Hepatic stellate cell (primary cell): ENCODE measurements around the gene IL6R.
"Not testable (repeated sequence)": the region's sequence is repeated elsewhere in the genome, so short reads cannot be mapped to it uniquely, and the experiment has no call there.

Experiments used
- DNase-seq: peaks from one replicate; pipeline ENCODE4 v3.0.0; 2011; ENCODE audit warnings: low spot score

Gene IL6R

GRCh38 chr1:154404984-154405746, at the start of gene IL6R:
TSS of gene IL6R (plus strand) at chr1:154405343. CDS start at chr1:154405630, 287 bp downstream.
- peak; percentile 91 for DNase-seq

GRCh38 chr1:154358519-154358918, 46.6 kb upstream of the IL6R start:
- no peak for DNase-seq

GRCh38 chr1:154360288-154360687, 44.9 kb upstream of the IL6R start:
- DNase-seq, result no peak

GRCh38 chr1:154360881-154361280, 44.3 kb upstream of the IL6R start:
- DNase-seq, result not testable (repeated sequence)

DNA sequence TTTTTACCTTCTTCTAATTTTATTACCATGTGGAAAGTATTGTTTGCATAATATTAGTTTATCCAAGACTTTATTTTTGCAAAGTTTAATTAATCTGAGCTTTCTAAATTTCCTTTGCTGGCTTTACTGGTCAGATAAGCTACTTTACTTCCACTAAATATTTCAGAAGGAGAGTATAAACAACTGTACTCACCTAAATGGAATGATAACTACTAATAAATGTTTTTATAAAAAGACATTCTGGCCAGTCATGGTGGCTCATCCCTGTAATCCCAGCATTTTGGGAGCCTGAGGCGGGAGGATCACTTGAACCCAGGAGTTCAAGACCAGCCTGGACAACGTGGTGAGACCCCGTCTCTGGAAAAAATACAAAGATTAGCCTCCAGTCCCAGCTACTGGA, 43.8 kb upstream of the IL6R start:
- no peak for DNase-seq

- DNase-seq, result no peak
Measured at GRCh38 chr1:154371436-154371835, 33.7 kb upstream of the IL6R start.

GRCh38 chr1:154373777-154374357, 31.3 kb upstream of the IL6R start:
- not testable (repeated sequence) for DNase-seq

DNA sequence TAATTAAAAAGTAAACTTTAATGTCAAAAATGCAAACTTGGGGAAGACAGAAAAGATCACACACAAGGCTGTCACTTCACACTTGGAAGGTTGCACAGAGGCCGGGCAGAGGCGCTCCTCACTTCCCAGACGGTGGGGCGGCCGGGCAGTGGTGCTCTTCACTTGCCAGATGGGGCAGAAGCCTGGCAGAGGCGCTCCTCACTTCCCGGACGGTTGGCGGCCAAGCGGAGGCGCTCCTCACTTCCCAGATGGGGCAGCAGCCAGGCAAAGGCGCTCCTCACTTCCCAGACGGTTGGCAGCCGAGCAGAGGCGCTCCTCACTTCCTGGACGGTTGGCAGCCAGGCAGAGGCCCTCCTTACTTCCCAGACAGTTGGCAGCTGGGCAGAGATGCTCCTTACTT, 25.8 kb upstream of the IL6R start:
- DNase-seq, result no peak

DNA sequence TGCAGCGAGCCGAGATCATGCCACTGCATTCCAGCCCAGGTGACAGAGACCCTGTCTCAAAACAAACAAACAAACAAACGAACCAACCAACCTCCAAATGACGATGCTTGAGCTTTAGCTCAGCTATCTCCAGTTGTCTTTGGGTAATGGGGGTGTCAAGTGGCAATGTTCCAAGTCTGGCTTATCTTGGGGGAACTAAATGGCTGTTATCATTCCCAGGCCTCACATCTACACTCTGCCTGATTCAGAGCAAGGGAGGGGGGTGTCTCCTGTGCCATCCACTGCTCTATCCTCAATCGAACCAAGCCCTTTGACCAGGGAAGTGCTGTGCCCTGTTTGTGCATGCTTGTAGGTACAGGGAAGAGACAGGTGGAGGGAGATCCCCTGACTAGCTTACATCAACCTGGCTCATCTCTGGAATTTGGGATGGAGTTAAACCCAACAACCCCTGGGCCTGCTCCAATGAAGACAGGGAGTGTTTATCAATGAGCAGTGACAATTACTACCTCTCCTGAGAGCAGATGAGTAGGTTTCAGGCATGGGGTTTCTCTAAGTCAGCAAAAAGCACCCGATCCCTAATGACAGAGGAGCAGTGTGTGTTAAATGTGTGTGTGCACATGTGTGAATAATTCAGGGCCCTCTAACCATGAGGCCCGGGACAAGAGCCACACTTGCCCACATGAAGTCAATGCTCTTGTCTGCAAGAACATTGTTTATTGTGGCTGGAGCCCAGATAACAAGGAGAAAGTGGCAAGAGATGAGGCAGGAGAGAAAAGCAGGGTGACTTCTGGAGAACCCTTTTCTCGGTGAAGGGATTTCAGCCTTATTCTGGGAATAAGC, 20.3 kb upstream of the IL6R start:
- no peak for DNase-seq

DNA sequence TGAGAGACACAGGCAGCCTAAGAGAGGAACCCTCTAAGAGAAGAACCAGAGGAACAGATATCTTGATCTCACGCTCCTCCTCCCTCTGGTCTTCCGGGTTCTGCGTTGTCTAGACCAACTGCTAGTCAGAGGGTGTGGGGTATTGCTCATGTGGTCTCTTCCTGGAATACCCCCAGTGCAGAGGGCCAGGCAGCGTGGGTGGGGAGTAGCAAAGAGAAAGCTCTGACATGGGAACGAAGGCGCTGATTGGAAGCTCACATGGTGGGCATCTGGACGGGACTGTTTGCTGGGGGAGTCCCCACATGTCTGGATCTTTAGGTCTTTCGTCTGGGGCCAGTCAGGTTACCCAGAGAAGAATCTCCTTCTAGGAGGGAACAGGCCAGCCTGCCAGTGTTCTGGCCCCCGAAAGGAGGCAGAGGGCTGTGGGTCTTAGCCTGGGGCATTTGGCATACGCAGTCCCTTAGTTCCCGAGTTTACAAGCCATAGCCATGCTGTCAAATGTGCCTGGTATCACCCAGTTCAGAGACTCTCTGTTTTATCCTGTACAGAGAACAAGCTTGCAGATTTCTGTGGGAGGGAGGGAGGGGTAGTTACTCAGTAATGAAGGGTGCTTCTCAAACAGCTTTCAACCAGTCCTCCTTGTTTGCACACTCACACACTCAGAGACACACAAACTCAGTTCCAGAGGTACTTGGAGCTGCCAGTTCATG, 18.3 kb upstream of the IL6R start:
- DNase-seq, result no peak

DNA sequence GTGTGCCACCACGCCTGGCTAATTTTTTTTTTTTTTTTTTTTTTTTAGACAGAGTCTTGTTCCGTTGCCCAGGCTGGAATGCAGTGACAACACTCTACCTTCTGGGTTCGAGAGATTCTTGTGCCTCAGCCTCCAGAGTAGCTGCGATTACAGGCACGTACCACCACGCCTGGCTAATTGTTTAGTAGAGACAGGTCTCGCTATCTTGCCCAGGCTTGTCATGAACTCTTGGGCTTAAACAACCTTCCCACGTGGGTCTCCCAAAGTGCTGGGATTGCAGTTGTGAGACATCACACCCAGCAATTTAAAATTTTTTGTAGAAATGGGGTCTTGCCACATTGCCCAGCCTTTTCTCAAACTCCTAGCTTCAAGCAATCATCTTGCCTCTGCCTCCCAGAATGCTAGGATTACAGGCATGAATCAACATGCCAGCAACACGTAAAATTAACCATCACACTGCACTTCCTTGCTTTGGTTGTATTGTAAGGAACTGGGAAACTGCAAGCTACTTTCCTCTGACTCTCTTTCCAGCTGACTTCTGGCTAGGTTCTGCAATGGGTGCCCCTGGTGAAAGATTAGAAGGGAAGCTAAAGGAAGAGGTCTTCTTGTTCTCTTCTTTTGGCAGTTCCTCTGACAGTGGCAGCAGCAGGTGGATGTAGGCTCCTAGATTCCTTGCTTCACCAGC, 13.9 kb upstream of the IL6R start:
- no peak for DNase-seq

DNA sequence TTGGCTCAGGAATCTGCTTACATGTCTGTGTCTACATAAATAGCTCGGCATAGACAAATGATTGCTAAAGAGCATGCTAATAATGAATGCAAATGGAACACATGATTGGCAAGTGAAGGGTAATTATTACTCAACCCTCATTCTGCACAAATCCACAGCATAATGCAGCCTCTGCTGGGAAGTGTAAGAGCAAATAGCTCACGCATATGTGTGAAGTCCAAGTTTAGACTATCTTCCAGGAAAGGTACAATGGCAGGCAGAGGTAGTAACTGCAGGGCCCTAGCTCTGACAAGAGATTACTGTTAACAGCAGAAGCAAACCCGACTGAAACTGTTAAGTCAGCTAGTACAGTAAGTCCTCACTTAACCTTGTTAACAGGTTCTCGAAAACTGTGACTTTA, 7.0 kb upstream of the IL6R start:
- no peak for DNase-seq

DNA sequence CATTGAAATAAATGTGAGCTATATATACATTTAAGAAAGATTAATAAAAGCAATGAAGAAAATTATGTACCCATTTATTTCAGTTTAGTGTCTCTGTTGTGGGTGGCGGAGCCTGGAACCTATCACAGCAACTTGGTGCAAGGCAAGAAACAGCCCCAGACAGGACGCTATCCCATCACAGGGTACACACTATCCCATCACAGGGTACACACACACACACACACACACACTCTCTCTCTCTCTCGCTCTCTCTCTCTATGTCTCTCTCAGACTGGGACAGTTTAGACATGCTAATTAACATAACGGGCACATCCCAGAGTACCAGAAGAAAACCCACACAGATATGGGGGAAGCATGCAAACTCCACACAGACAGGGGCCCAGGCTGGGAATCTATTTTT, 6.5 kb upstream of the IL6R start:
- DNase-seq, result no peak

DNA sequence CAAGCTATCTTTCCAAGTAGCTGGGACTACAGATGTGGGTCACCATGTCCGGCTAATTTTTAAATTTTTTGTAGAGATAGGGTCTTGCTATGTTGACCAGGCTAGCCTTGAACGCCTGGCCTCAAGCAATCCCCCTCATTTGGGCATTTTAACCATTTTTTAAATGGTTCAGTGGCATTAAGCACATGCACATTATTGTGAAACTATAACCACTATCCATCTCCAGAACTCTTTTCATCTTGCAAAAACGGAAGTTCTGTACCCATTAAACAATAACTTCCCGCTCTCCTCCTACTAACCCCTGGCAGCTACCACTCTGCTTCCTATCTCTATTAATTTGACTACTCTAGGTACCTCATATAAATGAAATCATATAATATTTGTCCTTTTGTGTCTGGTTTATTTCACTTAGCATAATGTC, 4.8 kb upstream of the IL6R start:
- DNase-seq, result no peak

GRCh38 chr1:154402409-154402921, 2.7 kb upstream of the IL6R start:
- DNase-seq, result no peak

DNA sequence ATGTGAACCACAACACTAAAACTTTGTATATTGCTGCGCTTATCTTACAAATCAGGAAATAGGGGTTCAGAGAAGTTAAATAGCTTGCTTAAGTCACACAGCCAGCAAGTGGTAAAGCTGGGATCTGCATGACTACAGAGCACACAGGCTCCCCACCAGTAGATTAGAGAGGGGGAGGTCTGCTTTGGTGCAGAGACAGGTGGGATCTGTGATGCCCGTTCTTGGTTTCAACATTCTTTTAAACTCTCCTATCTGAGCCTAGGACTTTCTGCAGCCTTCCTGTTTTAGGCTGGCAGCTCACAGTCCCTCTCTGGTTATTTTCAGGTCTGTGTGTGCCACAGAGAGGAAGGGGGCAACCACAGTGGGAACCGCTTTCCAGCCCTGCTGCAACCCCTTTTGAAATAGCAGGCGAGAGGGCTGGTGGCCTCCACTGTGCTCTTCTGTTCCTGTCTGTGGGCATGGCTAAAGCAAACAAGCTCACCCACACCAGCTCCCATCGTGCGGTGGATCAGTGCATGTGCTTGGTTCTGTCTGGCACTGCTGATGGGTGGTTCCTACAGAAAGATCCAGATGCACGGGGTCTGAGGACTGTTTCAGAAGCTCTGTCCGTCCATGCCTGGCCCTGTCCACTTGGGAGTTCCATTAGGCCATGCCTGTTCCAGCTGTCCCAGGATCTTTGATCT, 1.7 kb upstream of the IL6R start:
- DNase-seq, result no peak

DNA sequence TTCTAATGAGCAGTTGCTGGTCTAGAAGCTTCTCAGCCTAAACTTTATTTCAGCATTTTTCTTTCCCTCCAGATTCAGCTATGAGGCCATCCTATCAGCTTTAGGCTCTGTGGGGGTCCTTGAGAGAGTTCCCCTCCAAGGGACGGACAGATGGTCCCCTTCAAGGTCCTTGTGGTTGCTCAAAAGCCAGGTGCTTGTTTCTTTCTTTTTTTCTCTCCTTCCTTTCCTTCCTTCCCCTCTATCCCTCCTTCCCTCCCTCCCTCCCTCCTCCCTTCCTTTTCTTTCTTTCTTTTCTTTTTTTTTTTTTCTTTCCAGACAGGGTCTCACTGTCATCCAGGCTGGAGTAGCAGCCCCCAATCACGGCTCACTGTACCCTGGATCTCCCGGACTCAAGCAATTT, 1.2 kb upstream of the IL6R start:
- no peak for DNase-seq

- no peak for DNase-seq
Measured at GRCh38 chr1:154404511-154404931, 622 bp upstream of the IL6R start.

GRCh38 chr1:154405747-154406571, 816 bp downstream of the IL6R start:
- DNase-seq, result peak; percentile 81

DNA sequence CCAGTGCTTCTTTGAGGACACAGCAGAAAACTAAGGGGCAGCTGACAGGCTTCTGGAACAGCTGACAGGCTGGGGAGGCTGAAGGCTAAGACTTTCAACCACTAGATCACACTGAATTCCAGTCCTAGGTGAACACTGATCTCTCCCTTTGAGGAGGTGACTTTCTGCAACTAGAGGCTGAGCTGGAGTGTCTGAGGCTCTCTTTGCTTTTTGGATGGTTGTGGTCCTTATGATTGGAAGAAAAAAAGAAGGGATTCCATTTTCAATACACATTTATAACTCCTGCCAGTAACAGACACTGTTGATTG, 1.4 kb downstream of the IL6R start:
- DNase-seq, result no peak
